ENCODE results near the gene TBC1D22A. TPM values are rescaled to one million over a fixed set of nuclear protein-coding genes. Genes with fewer than 3 reads are reported as not detected.
"Not testable (repeated sequence)": the region's sequence is repeated elsewhere in the genome, so short reads cannot be mapped to it uniquely, and the experiment has no call there.

Gene TBC1D22A
- polyA plus RNA-seq, 1 donor from 2014 or later: 9.3 TPM

DNA sequence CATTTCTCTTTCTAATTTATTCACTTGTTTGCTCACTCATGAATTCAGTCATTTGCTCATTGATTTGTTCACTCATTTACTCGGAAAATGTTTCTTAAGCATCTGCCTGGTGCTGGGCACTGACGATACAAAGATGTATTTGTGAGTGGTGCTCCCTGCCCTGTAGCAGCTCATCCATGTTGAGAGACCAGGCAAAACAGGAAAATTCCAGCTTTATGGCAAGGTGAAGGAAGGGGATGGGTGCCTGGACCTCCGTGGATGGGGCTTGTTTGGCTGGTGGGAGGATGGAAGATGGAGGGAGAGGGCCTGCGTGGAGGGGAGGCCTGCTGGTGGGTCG is 53.1 kb downstream of the TBC1D22A start:
- no peak overlapping the region for H3K9ac ChIP-seq (ENCODE audit: low read length)
- no peak overlapping the region for H3K27ac ChIP-seq (ENCODE audit: low read length)
- H3K4me2 ChIP-seq (ENCODE audit: low read length): no peak overlapping the region

DNA sequence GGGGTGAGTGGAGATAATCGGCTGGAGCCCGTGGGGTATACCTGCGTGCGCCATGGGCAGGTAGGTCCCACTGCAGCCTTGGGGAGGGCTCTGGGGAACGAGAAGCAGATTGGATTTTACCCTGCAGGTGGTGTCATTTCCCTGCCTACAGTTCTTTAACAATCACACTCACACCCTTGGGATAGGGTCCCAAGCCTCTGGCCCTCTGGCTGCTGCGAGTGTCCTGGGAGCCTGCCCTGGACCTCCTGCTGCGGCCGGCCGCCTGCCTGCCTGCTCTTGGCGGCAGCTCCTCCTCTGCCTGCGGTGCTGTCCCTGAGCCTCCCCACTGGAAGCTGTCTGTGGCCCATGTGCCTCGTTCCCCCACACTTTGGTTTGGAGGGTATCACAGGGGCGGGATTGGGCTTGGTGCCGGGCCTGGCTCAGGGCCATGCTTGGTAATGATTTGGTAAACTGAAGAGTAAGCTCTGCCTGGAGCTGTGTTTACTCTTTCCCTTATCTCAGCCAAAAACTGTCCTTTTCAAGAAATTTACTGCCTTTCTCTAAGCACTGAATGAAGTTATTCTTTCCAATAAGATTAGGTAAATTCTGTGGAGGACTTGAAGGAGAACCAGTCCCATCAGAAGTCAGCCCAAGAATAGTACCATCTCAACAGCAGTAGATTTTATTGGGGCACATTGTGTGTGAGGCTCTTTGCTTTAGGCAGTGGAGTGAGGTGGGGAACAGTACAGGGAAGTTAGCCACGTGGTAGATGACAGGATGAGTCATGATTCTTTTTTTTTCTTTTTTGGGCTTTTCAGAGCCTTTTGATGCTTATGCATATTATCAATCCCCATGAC is 53.7 kb downstream of the TBC1D22A start:
- Histone ChIP-seq H3K9me2 (ENCODE audit: insufficient read depth, low read length) (no peaks in the 10 kb centered on the region), H4K20me1 (ENCODE audit: insufficient read depth) (no peaks in the 10 kb centered on the region), H3K36me3 (ENCODE audit: insufficient read depth, low read length) (no peaks in the 10 kb centered on the region), H3K27me3 (ENCODE audit: insufficient read depth, low read depth, low read length) (no peaks in the 10 kb centered on the region), H3K9ac (ENCODE audit: low read length) (no peak overlapping the region), H3K27ac (ENCODE audit: low read length) (no peak overlapping the region), H3K4me2 (ENCODE audit: low read length) (no peak overlapping the region), H3K79me2 (replicated peaks; ENCODE audit: insufficient read depth, low read length) (no peaks in the 10 kb centered on the region), H3K9me3 (ENCODE audit: low read length) (no peaks in the 10 kb centered on the region), H2AFZ (ENCODE audit: low read depth, low read length) (no peak overlapping the region), H3K4me3 (ENCODE audit: low read length) (no peak overlapping the region), H3F3A (ENCODE audit: insufficient read depth, low read length, poor library complexity, severe bottlenecking) (no peaks in the 10 kb centered on the region)
- TF ChIP-seq TAF1 (IDR thresholded peaks at IDR 0.05; ENCODE audit: low read depth) (no peak), POLR2AphosphoS5 (IDR thresholded peaks at IDR 0.05) (no peak), EP300 (conservative IDR thresholded peaks at IDR 0.05; ENCODE audit: poor library complexity, severe bottlenecking) (no peak), RAD21 (conservative IDR thresholded peaks at IDR 0.05) (no peak), MXI1 (conservative IDR thresholded peaks at IDR 0.05; ENCODE audit: poor library complexity, severe bottlenecking) (no peak), EZH2 (IDR thresholded peaks at IDR 0.05; ENCODE audit: borderline replicate concordance, insufficient read depth, low read length, poor library complexity, severe bottlenecking) (no peak), SMC3 (conservative IDR thresholded peaks at IDR 0.05; ENCODE audit: poor library complexity) (no peak)
- TF ChIP-seq, protein P1, sequence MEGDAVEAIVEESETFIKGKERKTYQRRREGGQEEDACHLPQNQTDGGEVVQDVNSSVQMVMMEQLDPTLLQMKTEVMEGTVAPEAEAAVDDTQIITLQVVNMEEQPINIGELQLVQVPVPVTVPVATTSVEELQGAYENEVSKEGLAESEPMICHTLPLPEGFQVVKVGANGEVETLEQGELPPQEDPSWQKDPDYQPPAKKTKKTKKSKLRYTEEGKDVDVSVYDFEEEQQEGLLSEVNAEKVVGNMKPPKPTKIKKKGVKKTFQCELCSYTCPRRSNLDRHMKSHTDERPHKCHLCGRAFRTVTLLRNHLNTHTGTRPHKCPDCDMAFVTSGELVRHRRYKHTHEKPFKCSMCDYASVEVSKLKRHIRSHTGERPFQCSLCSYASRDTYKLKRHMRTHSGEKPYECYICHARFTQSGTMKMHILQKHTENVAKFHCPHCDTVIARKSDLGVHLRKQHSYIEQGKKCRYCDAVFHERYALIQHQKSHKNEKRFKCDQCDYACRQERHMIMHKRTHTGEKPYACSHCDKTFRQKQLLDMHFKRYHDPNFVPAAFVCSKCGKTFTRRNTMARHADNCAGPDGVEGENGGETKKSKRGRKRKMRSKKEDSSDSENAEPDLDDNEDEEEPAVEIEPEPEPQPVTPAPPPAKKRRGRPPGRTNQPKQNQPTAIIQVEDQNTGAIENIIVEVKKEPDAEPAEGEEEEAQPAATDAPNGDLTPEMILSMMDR (IDR thresholded peaks at IDR 0.05; ENCODE audit: poor library complexity, severe bottlenecking): no peak
- TF ChIP-seq, protein P2, sequence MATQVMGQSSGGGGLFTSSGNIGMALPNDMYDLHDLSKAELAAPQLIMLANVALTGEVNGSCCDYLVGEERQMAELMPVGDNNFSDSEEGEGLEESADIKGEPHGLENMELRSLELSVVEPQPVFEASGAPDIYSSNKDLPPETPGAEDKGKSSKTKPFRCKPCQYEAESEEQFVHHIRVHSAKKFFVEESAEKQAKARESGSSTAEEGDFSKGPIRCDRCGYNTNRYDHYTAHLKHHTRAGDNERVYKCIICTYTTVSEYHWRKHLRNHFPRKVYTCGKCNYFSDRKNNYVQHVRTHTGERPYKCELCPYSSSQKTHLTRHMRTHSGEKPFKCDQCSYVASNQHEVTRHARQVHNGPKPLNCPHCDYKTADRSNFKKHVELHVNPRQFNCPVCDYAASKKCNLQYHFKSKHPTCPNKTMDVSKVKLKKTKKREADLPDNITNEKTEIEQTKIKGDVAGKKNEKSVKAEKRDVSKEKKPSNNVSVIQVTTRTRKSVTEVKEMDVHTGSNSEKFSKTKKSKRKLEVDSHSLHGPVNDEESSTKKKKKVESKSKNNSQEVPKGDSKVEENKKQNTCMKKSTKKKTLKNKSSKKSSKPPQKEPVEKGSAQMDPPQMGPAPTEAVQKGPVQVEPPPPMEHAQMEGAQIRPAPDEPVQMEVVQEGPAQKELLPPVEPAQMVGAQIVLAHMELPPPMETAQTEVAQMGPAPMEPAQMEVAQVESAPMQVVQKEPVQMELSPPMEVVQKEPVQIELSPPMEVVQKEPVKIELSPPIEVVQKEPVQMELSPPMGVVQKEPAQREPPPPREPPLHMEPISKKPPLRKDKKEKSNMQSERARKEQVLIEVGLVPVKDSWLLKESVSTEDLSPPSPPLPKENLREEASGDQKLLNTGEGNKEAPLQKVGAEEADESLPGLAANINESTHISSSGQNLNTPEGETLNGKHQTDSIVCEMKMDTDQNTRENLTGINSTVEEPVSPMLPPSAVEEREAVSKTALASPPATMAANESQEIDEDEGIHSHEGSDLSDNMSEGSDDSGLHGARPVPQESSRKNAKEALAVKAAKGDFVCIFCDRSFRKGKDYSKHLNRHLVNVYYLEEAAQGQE (IDR thresholded peaks at IDR 0.05; ENCODE audit: borderline replicate concordance): no peak

More for the DNA sequence above, 53.1 kb downstream of the TBC1D22A start:
- Histone ChIP-seq H4K20me1 (ENCODE audit: insufficient read depth) (no peaks in the 10 kb centered on the region), H2AFZ (ENCODE audit: low read depth, low read length) (no peak overlapping the region), H3K36me3 (ENCODE audit: insufficient read depth, low read length) (no peaks in the 10 kb centered on the region), H3K79me2 (replicated peaks; ENCODE audit: insufficient read depth, low read length) (no peaks in the 10 kb centered on the region), H3K27me3 (ENCODE audit: insufficient read depth, low read depth, low read length) (no peaks in the 10 kb centered on the region), H3K4me3 (ENCODE audit: low read length) (no peak overlapping the region), H3K9me2 (ENCODE audit: insufficient read depth, low read length) (no peaks in the 10 kb centered on the region), H3F3A (ENCODE audit: insufficient read depth, low read length, poor library complexity, severe bottlenecking) (no peaks in the 10 kb centered on the region), H3K9me3 (ENCODE audit: low read length) (no peaks in the 10 kb centered on the region)
- TF ChIP-seq EZH2 (IDR thresholded peaks at IDR 0.05; ENCODE audit: borderline replicate concordance, insufficient read depth, low read length, poor library complexity, severe bottlenecking): no peak
- no peak for TF ChIP-seq SMC3 (conservative IDR thresholded peaks at IDR 0.05; ENCODE audit: poor library complexity)
- TF ChIP-seq TAF1 (IDR thresholded peaks at IDR 0.05; ENCODE audit: low read depth): no peak
- no peak for TF ChIP-seq EP300 (conservative IDR thresholded peaks at IDR 0.05; ENCODE audit: poor library complexity, severe bottlenecking)
- TF ChIP-seq, protein P2 (IDR thresholded peaks at IDR 0.05; ENCODE audit: borderline replicate concordance): no peak
- no peak for TF ChIP-seq POLR2AphosphoS5 (IDR thresholded peaks at IDR 0.05)
- TF ChIP-seq MXI1 (conservative IDR thresholded peaks at IDR 0.05; ENCODE audit: poor library complexity, severe bottlenecking): no peak
- TF ChIP-seq RAD21 (conservative IDR thresholded peaks at IDR 0.05): no peak
- TF ChIP-seq, protein P1 (IDR thresholded peaks at IDR 0.05; ENCODE audit: poor library complexity, severe bottlenecking): no peak

DNA sequence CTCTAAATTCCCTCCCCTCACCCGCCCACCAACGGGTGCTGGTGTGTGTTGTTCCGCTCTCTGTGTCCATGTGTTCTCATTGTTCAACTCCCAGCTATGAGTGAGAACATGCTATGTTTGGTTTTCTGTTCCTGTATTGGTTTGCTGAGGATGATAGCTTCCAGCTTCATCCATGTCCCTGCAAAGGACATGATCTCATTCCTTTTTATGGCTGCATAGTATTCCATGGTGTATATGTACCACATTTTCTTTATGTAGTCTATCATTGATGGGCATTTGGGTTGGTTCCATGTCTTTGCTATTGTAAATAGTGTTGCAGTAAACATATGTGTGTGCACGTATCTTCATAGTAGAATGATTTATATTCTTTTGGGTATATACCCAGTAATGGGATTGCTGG is 54.9 kb downstream of the TBC1D22A start:
- H3K4me3 ChIP-seq (ENCODE audit: low read length); H3F3A ChIP-seq (ENCODE audit: insufficient read depth, low read length, poor library complexity, severe bottlenecking); H3K9ac ChIP-seq (ENCODE audit: low read length); H3K27ac ChIP-seq (ENCODE audit: low read length); H4K20me1 ChIP-seq (ENCODE audit: insufficient read depth); H3K79me2 ChIP-seq (replicated peaks; ENCODE audit: insufficient read depth, low read length); H3K27me3 ChIP-seq (ENCODE audit: insufficient read depth, low read depth, low read length); H3K4me2 ChIP-seq (ENCODE audit: low read length); H3K9me2 ChIP-seq (ENCODE audit: insufficient read depth, low read length); H3K9me3 ChIP-seq (ENCODE audit: low read length); H3K36me3 ChIP-seq (ENCODE audit: insufficient read depth, low read length); H2AFZ ChIP-seq (ENCODE audit: low read depth, low read length): not testable (repeated sequence)
